H9 (cell line): ENCODE results near the gene PLAAT1. TPM values are rescaled to one million over a fixed set of nuclear protein-coding genes. Genes with fewer than 3 reads are reported as not detected.

Experiments used
- DNase-seq: peaks from one replicate; pipeline ENCODE4 v3.0.0-alpha.2; 2017
- H2AFZ ChIP-seq: one replicate; pipeline ENCODE4 v1.6.1; 2013; ENCODE audit warnings: mild to moderate bottlenecking, low read length, control low read depth, moderate library complexity
- H2AK5ac ChIP-seq: 2 replicates; pipeline ENCODE4 v1.6.1; 2013; ENCODE audit warnings: low read length, control low read depth, mixed read lengths; ENCODE audit not compliant: insufficient read length
- H2BK120ac ChIP-seq: one replicate; pipeline ENCODE4 v1.6.1; 2013; ENCODE audit warnings: low read depth, mild to moderate bottlenecking, low read length, control low read depth, inconsistent platforms; ENCODE audit not compliant: poor library complexity, severe bottlenecking
- H2BK12ac ChIP-seq: 2 replicates; pipeline ENCODE4 v1.6.1; 2013; ENCODE audit warnings: low read length, control low read depth, mixed read lengths, low read depth; ENCODE audit not compliant: insufficient read length
- H2BK15ac ChIP-seq: 2 replicates; pipeline ENCODE4 v1.6.1; 2013; ENCODE audit warnings: low read depth, low read length, control low read depth
- H2BK20ac ChIP-seq: one replicate; pipeline ENCODE4 v1.6.1; 2013; ENCODE audit warnings: low read depth, mild to moderate bottlenecking, low read length, control low read depth, inconsistent platforms; ENCODE audit not compliant: poor library complexity, severe bottlenecking
- H2BK5ac ChIP-seq: 2 replicates; pipeline ENCODE4 v1.6.1; 2013; ENCODE audit warnings: low read length, control low read depth, mixed read lengths; ENCODE audit not compliant: insufficient read length
- H3K14ac ChIP-seq: 2 replicates; pipeline ENCODE4 v1.6.1; 2013; ENCODE audit warnings: low read length, control low read depth; ENCODE audit not compliant: insufficient read depth
- H3K18ac ChIP-seq: 2 replicates; pipeline ENCODE4 v1.6.1; 2013; ENCODE audit warnings: low read depth, mild to moderate bottlenecking, mixed read lengths, low read length, control low read depth; ENCODE audit not compliant: insufficient read length
- H3K23ac ChIP-seq: 2 replicates; pipeline ENCODE4 v1.6.1; 2013; ENCODE audit warnings: low read length, control low read depth, mixed read lengths, low read depth; ENCODE audit not compliant: insufficient read length
- H3K23me2 ChIP-seq: 2 replicates; pipeline ENCODE4 v1.6.1; 2013; ENCODE audit warnings: low read depth, mild to moderate bottlenecking, mixed read lengths, low read length, control low read depth; ENCODE audit not compliant: insufficient read length, poor library complexity, severe bottlenecking
- H3K27ac ChIP-seq: 2 replicates; pipeline ENCODE4 v1.5.1; 2013; ENCODE audit warnings: low read length, control low read depth, mixed read lengths, low read depth; ENCODE audit not compliant: insufficient read length
- H3K27me3 ChIP-seq: 2 replicates; pipeline ENCODE4 v1.6.1; 2013; ENCODE audit warnings: low read length, control low read depth, inconsistent platforms; ENCODE audit not compliant: insufficient read depth
- H3K4ac ChIP-seq: 2 replicates; pipeline ENCODE4 v1.6.1; 2013; ENCODE audit warnings: low read depth, mild to moderate bottlenecking, control low read depth, inconsistent platforms, low read length, moderate library complexity
- H3K4me1 ChIP-seq: 2 replicates; pipeline ENCODE4 v1.6.1; 2013; ENCODE audit warnings: low read length, control low read depth, inconsistent platforms; ENCODE audit not compliant: insufficient read depth
- H3K4me2 ChIP-seq: 2 replicates; pipeline ENCODE4 v1.6.1; 2013; ENCODE audit warnings: low read length, control low read depth, mixed read lengths; ENCODE audit not compliant: insufficient read length, insufficient read depth
- H3K56ac ChIP-seq: 2 replicates; pipeline ENCODE4 v1.6.1; 2013; ENCODE audit warnings: low read depth, mild to moderate bottlenecking, mixed read lengths, low read length, control low read depth; ENCODE audit not compliant: insufficient read length
- H3K79me1 ChIP-seq: 2 replicates; pipeline ENCODE4 v1.6.1; 2013; ENCODE audit warnings: low read depth, mild to moderate bottlenecking, moderate library complexity, low read length, control low read depth, inconsistent platforms; ENCODE audit not compliant: insufficient read depth, poor library complexity, severe bottlenecking
- H3K79me2 ChIP-seq: 2 replicates; pipeline ENCODE4 v1.6.1; 2013; ENCODE audit warnings: low read length, control low read depth, inconsistent platforms; ENCODE audit not compliant: insufficient read depth
- H3K9ac ChIP-seq: 2 replicates; pipeline ENCODE4 v1.6.1; 2013; ENCODE audit warnings: low read length, control low read depth, mixed read lengths; ENCODE audit not compliant: insufficient read length; ENCODE audit errors: extremely low read depth
- H3K9me3 ChIP-seq: one replicate; pipeline ENCODE4 v1.6.1; 2013; ENCODE audit warnings: low read depth, low read length, inconsistent platforms; ENCODE audit not compliant: control insufficient read depth
- H3T11ph ChIP-seq: one replicate; pipeline ENCODE4 v1.6.1; 2013; ENCODE audit warnings: mild to moderate bottlenecking, low read length, control low read depth, inconsistent platforms
- H4K20me1 ChIP-seq: one replicate; pipeline ENCODE4 v1.6.1; 2013; ENCODE audit not compliant: control insufficient read depth, insufficient read length, insufficient read depth
- H4K5ac ChIP-seq: 2 replicates; pipeline ENCODE4 v1.6.1; 2013; ENCODE audit warnings: low read depth, mild to moderate bottlenecking, mixed read lengths, low read length, control low read depth; ENCODE audit not compliant: insufficient read length
- H4K8ac ChIP-seq: replicated peaks from 2 replicates; pipeline ENCODE4 v1.6.1; 2013; ENCODE audit warnings: low read length, control low read depth, mixed read lengths, low read depth; ENCODE audit not compliant: insufficient read length
- H4K91ac ChIP-seq: 2 replicates; pipeline ENCODE4 v1.6.1; 2013; ENCODE audit warnings: low read depth, mild to moderate bottlenecking, moderate library complexity, mixed read lengths, low read length, control low read depth; ENCODE audit not compliant: insufficient read length
- H3K27ac Mint-ChIP-seq, 3 experiments: 2 replicates in 2 of 3; 3 replicates in 1 of 3; pipeline ENCODE4 v1.8.0; 2020 to 2021; ENCODE audit warnings: mixed read lengths in 3 of 3, mild to moderate bottlenecking in 1 of 3, moderate library complexity in 1 of 3
- H3K27me3 Mint-ChIP-seq: 2 replicates; pipeline ENCODE4 v1.8.0; 2021; ENCODE audit warnings: low read depth, mild to moderate bottlenecking, moderate library complexity, mixed read lengths
- H3K36me3 Mint-ChIP-seq, 3 experiments: 2 replicates in 2 of 3; 3 replicates in 1 of 3; pipeline ENCODE4 v1.8.0; 2020 to 2021; ENCODE audit warnings: low read depth in 3 of 3, mixed read lengths in 3 of 3; ENCODE audit not compliant: insufficient read depth in 1 of 3
- H3K4me1 Mint-ChIP-seq, 2 experiments: 2 replicates each; pipeline ENCODE4 v1.8.0; 2020; ENCODE audit warnings: mixed read lengths in 2 of 2
- H3K4me3 Mint-ChIP-seq, 2 experiments: 2 replicates in 1 of 2; 3 replicates in 1 of 2; pipeline ENCODE4 v1.8.0; 2020 to 2021; ENCODE audit warnings: mild to moderate bottlenecking in 2 of 2, mixed read lengths in 2 of 2, moderate library complexity in 1 of 2
- H3K9me3 Mint-ChIP-seq, 2 experiments: 2 replicates in 1 of 2; 3 replicates in 1 of 2; pipeline ENCODE4 v1.8.0; 2020; ENCODE audit warnings: mild to moderate bottlenecking in 2 of 2, mixed read lengths in 2 of 2, moderate library complexity in 1 of 2
- CTCF ChIP-seq: fragments of 200-600 bp; sonication (generic); conservative IDR thresholded peaks from 3 replicates; pipeline ENCODE4 v1.8.0; 2021; ENCODE audit warnings: antibody characterized with exemption, mild to moderate bottlenecking
- WGBS: extraction: QIAGEN DNeasy Blood & Tissue Kit; methylation state at CpG from one replicate; pipeline ENCODE4 v1.1.7; 2013; ENCODE audit warnings: missing lambda C conversion rate, low lambda C conversion rate, mixed read lengths; ENCODE audit not compliant: insufficient read length; ENCODE audit errors: extremely low coverage; 5-methylcytosine and 5-hydroxymethylcytosine counted together
- total RNA-seq: library from RNA; stranded (reverse); gene quantifications from 2 replicates; pipeline ENCODE4 v1.2.1, GENCODE V29; 2021

Gene PLAAT1
- total RNA-seq, 1 experiment from 2014 or later = 4.4 TPM

- H4K5ac ChIP-seq = no peak overlapping the region
- H3K79me2 ChIP-seq = no peaks in the 10 kb centered on the region
- no peak overlapping the region for H2BK12ac ChIP-seq
- H2AFZ ChIP-seq = no peak overlapping the region
- no peak overlapping the region for H3T11ph ChIP-seq
- no peaks in the 10 kb centered on the region for H3K23me2 ChIP-seq
- no peak overlapping the region for H3K4ac ChIP-seq
- peak; percentile 59 for TF ChIP-seq CTCF
- H3K9me3 Mint-ChIP-seq = no peaks in the 10 kb centered on the region
- H3K27ac ChIP-seq = no peak overlapping the region
- no peak overlapping the region for H4K8ac ChIP-seq
- H3K27me3 ChIP-seq = no peaks in the 10 kb centered on the region
- no peak overlapping the region for H3K14ac ChIP-seq
- peaks cover 2% of the 10 kb centered on the region; the same call in 1 of the 2 replicates for H3K4me1 ChIP-seq
- H4K20me1 ChIP-seq = no peaks in the 10 kb centered on the region
- H2AK5ac ChIP-seq = no peak overlapping the region
- H2BK5ac ChIP-seq = no peak overlapping the region
- WGBS = no CpG with 5 or more reads among the region's 3 CpGs
- no peak overlapping the region for H3K4me3 Mint-ChIP-seq
- peaks cover 5 to 10% of the 10 kb centered on the region in 2 experiments for H3K4me1 Mint-ChIP-seq
- H3K9ac ChIP-seq = no peak overlapping the region
- no peak overlapping the region for H3K23ac ChIP-seq
- no peaks in the 10 kb centered on the region for H3K9me3 ChIP-seq
- no peak overlapping the region for H2BK20ac ChIP-seq
- H3K4me2 ChIP-seq = no peak overlapping the region
- no peak overlapping the region for H3K27ac Mint-ChIP-seq
- no peak overlapping the region for H2BK120ac ChIP-seq
- no peak overlapping the region for H2BK15ac ChIP-seq
- no peak overlapping the region for H3K18ac ChIP-seq
- DNase-seq = no peak
- no peak overlapping the region for H4K91ac ChIP-seq
- H3K56ac ChIP-seq = no peak overlapping the region
- no peaks in the 10 kb centered on the region for H3K79me1 ChIP-seq
- no peaks in the 10 kb centered on the region for H3K27me3 Mint-ChIP-seq
- H3K36me3 Mint-ChIP-seq = no peaks in the 10 kb centered on the region
Measured at GRCh38 chr3:193314161-193314560, 73.1 kb downstream of the PLAAT1 start.
